Measurements from ENCODE around the gene CARD11. TPM values are rescaled to one million over a fixed set of nuclear protein-coding genes. Genes with fewer than 3 reads are reported as not detected.

The CARD11 gene
- polyA plus RNA-seq, 1 of the 3 experiments (the other 2 are of a cell fraction): not detected

GRCh38 chr7:3019801-3020200 is 23.9 kb downstream of the CARD11 start:
- ChIA-PET CTCF (interaction anchor here (0.8 kb wide), 1 partner anchor 28 kb away, joined by 3 read pairs; no protein-coding TSS in a partner anchor), POLR2A (no interaction called here)
- TF ChIP-seq GABPA (IDR thresholded peaks at IDR 0.05; ENCODE audit: low read depth): no peak
- no peak for TF ChIP-seq NFIC (IDR thresholded peaks at IDR 0.05; ENCODE audit: borderline replicate concordance)
- TF ChIP-seq ELF1 (IDR thresholded peaks at IDR 0.05): no peak
- no peak for TF ChIP-seq FOXJ3 (CRISPR knock-in tag; IDR thresholded peaks at IDR 0.05)
- TF ChIP-seq FOXM1 (IDR thresholded peaks at IDR 0.05; ENCODE audit: low read depth): no peak
- TF ChIP-seq SMC3 (IDR thresholded peaks at IDR 0.05; ENCODE audit: low read depth, low read length): no peak
- no peak for TF ChIP-seq CHD2 (IDR thresholded peaks at IDR 0.05; ENCODE audit: low read length, partially characterized antibody)
- no peak for TF ChIP-seq REST (IDR thresholded peaks at IDR 0.05; ENCODE audit: low read depth, low read length)
- no peak for TF ChIP-seq TAF1 (IDR thresholded peaks at IDR 0.05; ENCODE audit: borderline replicate concordance, low read depth, low read length)
- no peak for TF ChIP-seq NRF1 (IDR thresholded peaks at IDR 0.05; ENCODE audit: low read depth, low read length)
- no peak for TF ChIP-seq USF1 (IDR thresholded peaks at IDR 0.05; ENCODE audit: borderline replicate concordance, low read depth)
- TF ChIP-seq MXI1 (IDR thresholded peaks at IDR 0.05; ENCODE audit: low read depth, low read length): no peak
- no peak for TF ChIP-seq SIN3A (IDR thresholded peaks at IDR 0.05; ENCODE audit: borderline replicate concordance, low read depth, low read length)

More at GRCh38 chr7:3019801-3020200, 23.9 kb downstream of the CARD11 start:
- H3K27ac ChIP-seq (ENCODE audit: low read depth in 2 of 2, low read length in 1 of 2): no peak overlapping the region
- H3K9me2 ChIP-seq: no peaks in the 10 kb centered on the region
- H3K27me3 ChIP-seq (ENCODE audit: insufficient read depth): no peaks in the 10 kb centered on the region
- H2AFZ ChIP-seq (ENCODE audit: low read depth): no peak overlapping the region
- H4K20me1 ChIP-seq (ENCODE audit: insufficient read depth): no peaks in the 10 kb centered on the region
- DNase-seq: no peak
- H3K4me1 ChIP-seq (ENCODE audit: control insufficient read depth in 1 of 2, insufficient read depth in 2 of 2, low read depth in 1 of 2, low read length in 1 of 2): no peaks in the 10 kb centered on the region
- H3F3A ChIP-seq (replicated peaks; ENCODE audit: insufficient read depth): no peaks in the 10 kb centered on the region
- 0 out of 2 replicates have a peak, but pooled peaks cover 5% of the 10 kb centered on the region for H3K9me3 ChIP-seq
- H3K9ac ChIP-seq: no peak overlapping the region
- 67% methylated on average over 4 of the region's 4 CpGs for WGBS (ENCODE audit: low lambda C conversion rate)
- no peak overlapping the region for H3K4me3 ChIP-seq (ENCODE audit: low read depth in 2 of 2, low read length in 1 of 2)
- H3K4me2 ChIP-seq: no peak overlapping the region
- no peaks in the 10 kb centered on the region for H3K36me3 ChIP-seq (replicated peaks in 1 of 2; ENCODE audit: control insufficient read depth in 1 of 2, insufficient read depth in 2 of 2, low read length in 1 of 2)
- H3K79me2 ChIP-seq (ENCODE audit: insufficient read depth): no peaks in the 10 kb centered on the region

Measured in SK-N-SH (cell line).